ENCODE measurements around the gene KCNN4. TPM values are rescaled to one million over a fixed set of nuclear protein-coding genes. Genes with fewer than 3 reads are reported as not detected.

KCNN4 gene
- total and polyA plus RNA-seq, 2 of the 13 experiments (the other 11 are each of a cell fraction or from before 2014, with no cell fraction given), result 0.13 to 0.25 TPM

- TF ChIP-seq FOXP4 (CRISPR knock-in tag; IDR thresholded peaks at IDR 0.05) (peak; percentile 61; the same call in 1 of the 2 replicates), YEATS4 (CRISPR knock-in tag; IDR thresholded peaks at IDR 0.05; ENCODE audit: borderline replicate concordance) (peak; percentile 93), HOXD1 (CRISPR knock-in tag; IDR thresholded peaks at IDR 0.05) (no peak), KAT8 (CRISPR knock-in tag; IDR thresholded peaks at IDR 0.05) (peak; percentile 85), ZNF317 (CRISPR knock-in tag; IDR thresholded peaks at IDR 0.05) (no peak), CENPX (CRISPR knock-in tag; IDR thresholded peaks at IDR 0.05) (no peak), TARDBP (CRISPR knock-in tag; IDR thresholded peaks at IDR 0.05) (no peak), SP2 (CRISPR knock-in tag; IDR thresholded peaks at IDR 0.05) (no peak), ZBED4 (CRISPR knock-in tag; IDR thresholded peaks at IDR 0.05; ENCODE audit: borderline replicate concordance) (peak; percentile 76), NCOA2 (CRISPR knock-in tag; IDR thresholded peaks at IDR 0.05) (peak; percentile 29; the same call in 1 of the 2 replicates), ZNF749 (CRISPR knock-in tag; IDR thresholded peaks at IDR 0.05; ENCODE audit: borderline replicate concordance) (peak; percentile 35; the same call in 1 of the 2 replicates), HNRNPLL (IDR thresholded peaks at IDR 0.05; ENCODE audit: low read depth, low read length, poor library complexity, severe bottlenecking) (peak; percentile 82), ZC3H13 (CRISPR knock-in tag; IDR thresholded peaks at IDR 0.05) (0 out of 2 replicates have a peak, but pooled peaks have one; percentile 32), ZNF281 (CRISPR knock-in tag; IDR thresholded peaks at IDR 0.05; ENCODE audit: borderline replicate concordance) (peak; percentile 94), ZNF335 (CRISPR knock-in tag; IDR thresholded peaks at IDR 0.05) (peak; percentile 48; the same call in 1 of the 2 replicates), ARNTL (CRISPR knock-in tag; IDR thresholded peaks at IDR 0.05) (peak; percentile 64), ONECUT2 (CRISPR knock-in tag; IDR thresholded peaks at IDR 0.05) (no peak), ARNT (IDR thresholded peaks at IDR 0.05) (no peak), NFKBIZ (CRISPR knock-in tag; IDR thresholded peaks at IDR 0.05) (no peak), ETV5 (CRISPR knock-in tag; IDR thresholded peaks at IDR 0.05; ENCODE audit: borderline replicate concordance) (no peak), FOXJ3 (CRISPR knock-in tag; IDR thresholded peaks at IDR 0.05; ENCODE audit: borderline replicate concordance) (no peak), ZNF251 (CRISPR knock-in tag; IDR thresholded peaks at IDR 0.05) (no peak), ZNF205 (CRISPR knock-in tag; IDR thresholded peaks at IDR 0.05) (peak; percentile 69; the same call in 1 of the 2 replicates)
Observed at GRCh38 chr19:43754503-43755255, 26.1 kb downstream of the KCNN4 start, which contains the start of gene SMG9 (continued).
